CD4-positive, alpha-beta T cell treated with Interleukin-21 for 1 hour (primary cell): ENCODE data around the gene IARS1.

ENCODE experiments used
- DNase-seq: peaks from one replicate; pipeline ENCODE4 v3.0.0-alpha.2; 2020

Gene IARS1

GRCh38 chr9:92295240-92295790, 1.8 kb upstream of the IARS1 start:
- DNase-seq: no peak

- DNase-seq: no peak
These were observed 790 bp upstream of the IARS1 start for GRCh38 chr9:92294297-92294676.

- DNase-seq: no peak
These were observed 482 bp downstream of the IARS1 start for GRCh38 chr9:92293075-92293354.

- no peak for DNase-seq
These were observed 991 bp downstream of the IARS1 start for GRCh38 chr9:92292338-92293074.

- DNase-seq: no peak
These were observed 1.9 kb downstream of the IARS1 start for GRCh38 chr9:92291577-92291976.

GRCh38 chr9:92290785-92291429, 2.6 kb downstream of the IARS1 start:
- no peak for DNase-seq

- no peak for DNase-seq
These were observed 3.6 kb downstream of the IARS1 start for GRCh38 chr9:92289708-92290390.

- no peak for DNase-seq
These were observed 14.2 kb downstream of the IARS1 start for GRCh38 chr9:92279302-92279701.

- DNase-seq: no peak
These were observed 15.4 kb downstream of the IARS1 start for GRCh38 chr9:92278110-92278509.

- no peak for DNase-seq
These were observed 17.0 kb downstream of the IARS1 start for GRCh38 chr9:92276331-92277032.

- no peak for DNase-seq
These were observed 18.0 kb downstream of the IARS1 start for GRCh38 chr9:92275541-92275940.

GRCh38 chr9:92270511-92270910, 23.0 kb downstream of the IARS1 start:
- no peak for DNase-seq

GRCh38 chr9:92266486-92266885, 27.0 kb downstream of the IARS1 start:
- DNase-seq: no peak

- DNase-seq: no peak
These were observed 28.3 kb downstream of the IARS1 start for GRCh38 chr9:92265154-92265553.

GRCh38 chr9:92263131-92263530, 30.4 kb downstream of the IARS1 start:
- DNase-seq: no peak

GRCh38 chr9:92257327-92257726, 36.2 kb downstream of the IARS1 start:
- no peak for DNase-seq

GRCh38 chr9:92254381-92255337, 38.8 kb downstream of the IARS1 start:
- no peak for DNase-seq

GRCh38 chr9:92253656-92254055, 39.8 kb downstream of the IARS1 start:
- DNase-seq: no peak

GRCh38 chr9:92247981-92248380, 45.5 kb downstream of the IARS1 start:
- DNase-seq: no peak

- no peak for DNase-seq
These were observed 46.2 kb downstream of the IARS1 start for GRCh38 chr9:92247296-92247695.

- no peak for DNase-seq
These were observed 48.3 kb downstream of the IARS1 start for GRCh38 chr9:92245005-92245797.
